Parathyroid adenoma (tissue), 2 donors: ENCODE measurements around the gene CDAN1.

Source experiments
- H2AFZ ChIP-seq: fragments of 300-600 bp; sonication (generic); one replicate; pipeline ENCODE4 v1.7.0; 2017; ENCODE audit warnings: antibody characterized with exemption, mild to moderate bottlenecking
- H3K27ac ChIP-seq: fragments of 300-600 bp; sonication (generic); one replicate; pipeline ENCODE4 v1.7.0; 2017
- H3K27me3 ChIP-seq: fragments of 300-600 bp; sonication (generic); one replicate; pipeline ENCODE4 v1.7.0; 2017; ENCODE audit warnings: low read length; ENCODE audit not compliant: control insufficient read depth, insufficient read depth
- H3K36me3 ChIP-seq: fragments of 300-600 bp; sonication (generic); one replicate; pipeline ENCODE4 v1.7.0; 2017; ENCODE audit warnings: low read length; ENCODE audit not compliant: control insufficient read depth, insufficient read depth
- H3K4me1 ChIP-seq: fragments of 300-600 bp; sonication (generic); one replicate; pipeline ENCODE4 v1.7.0; 2017; ENCODE audit warnings: control low read depth
- H3K4me2 ChIP-seq: fragments of 300-600 bp; sonication (generic); one replicate; pipeline ENCODE4 v1.7.0; 2017; ENCODE audit warnings: low read length
- H3K4me3 ChIP-seq: fragments of 300-600 bp; sonication (generic); one replicate; pipeline ENCODE4 v1.7.0; 2017; ENCODE audit warnings: low read depth, low read length
- H3K79me2 ChIP-seq: fragments of 300-600 bp; sonication (generic); one replicate; pipeline ENCODE4 v1.7.0; 2017; ENCODE audit warnings: control low read depth
- H3K9ac ChIP-seq: fragments of 300-600 bp; sonication (generic); one replicate; pipeline ENCODE4 v1.7.0; 2017; ENCODE audit warnings: mild to moderate bottlenecking
- H3K9me3 ChIP-seq: fragments of 300-600 bp; sonication (generic); one replicate; pipeline ENCODE4 v1.7.0; 2017; ENCODE audit warnings: low read length; ENCODE audit not compliant: control insufficient read depth
- CTCF ChIP-seq: fragments of 300-600 bp; sonication (generic); IDR thresholded peaks from one replicate; pipeline ENCODE4 v1.7.0; 2017; ENCODE audit warnings: antibody characterized with exemption, mild to moderate bottlenecking
- donor health status: primary hyperparathyroidism.

Gene CDAN1

GRCh38 chr15:42727750-42728381 lies 9.1 kb downstream of the CDAN1 start:
- Histone ChIP-seq H3K4me3 (no peak overlapping the region), H3K9ac (no peak overlapping the region), H3K4me2 (no peak overlapping the region), H3K27me3 (no peaks in the 10 kb centered on the region), H3K36me3 (no peaks in the 10 kb centered on the region), H3K4me1 (no peaks in the 10 kb centered on the region), H3K79me2 (no peaks in the 10 kb centered on the region), H3K9me3 (no peaks in the 10 kb centered on the region), H2AFZ (no peak overlapping the region), H3K27ac (no peak overlapping the region)
- TF ChIP-seq CTCF = no peak

GRCh38 chr15:42726114-42726513 lies 10.8 kb downstream of the CDAN1 start:
- Histone ChIP-seq H3K27ac (no peak overlapping the region), H3K4me1 (no peaks in the 10 kb centered on the region)

DNA sequence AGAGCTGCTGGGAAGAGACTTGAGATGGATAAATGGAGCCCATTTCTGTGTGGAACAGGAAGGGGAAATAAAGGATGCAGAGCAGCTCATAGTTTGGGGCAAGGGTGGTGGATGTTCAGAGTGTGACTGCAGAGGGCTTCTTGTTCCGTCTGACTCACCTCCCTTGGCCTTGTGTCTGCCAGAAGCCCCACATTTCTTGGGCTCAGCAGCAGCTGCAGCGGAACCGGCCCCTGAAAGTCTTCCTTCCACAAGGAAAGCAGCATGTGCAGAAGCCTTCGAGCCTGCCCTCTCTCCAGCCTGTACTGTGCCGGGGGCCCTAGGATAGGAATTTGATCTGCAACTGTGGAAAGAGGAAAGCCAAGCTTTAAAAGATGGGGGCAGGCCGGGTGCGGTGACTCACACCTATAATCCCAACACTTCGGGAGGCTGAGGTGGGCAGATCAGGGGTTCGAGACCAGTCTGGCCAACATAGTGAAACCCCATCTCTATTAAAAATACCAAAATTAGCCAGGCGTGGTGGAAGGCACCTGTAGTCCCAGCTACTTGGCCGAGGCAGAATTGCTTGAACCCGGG lies 11.5 kb downstream of the CDAN1 start:
- no peaks in the 10 kb centered on the region for H3K36me3 ChIP-seq
- no peak overlapping the region for H3K4me2 ChIP-seq
- no peak overlapping the region for H3K4me3 ChIP-seq
- no peak overlapping the region for H3K9ac ChIP-seq
- H3K9me3 ChIP-seq = no peaks in the 10 kb centered on the region
- no peak for TF ChIP-seq CTCF
- no peaks in the 10 kb centered on the region for H3K4me1 ChIP-seq
- no peak overlapping the region for H3K27ac ChIP-seq
- H2AFZ ChIP-seq = no peak overlapping the region
- no peaks in the 10 kb centered on the region for H3K79me2 ChIP-seq
- H3K27me3 ChIP-seq = no peaks in the 10 kb centered on the region

More at GRCh38 chr15:42726114-42726513, 10.8 kb downstream of the CDAN1 start:
- no peaks in the 10 kb centered on the region for H3K36me3 ChIP-seq
- TF ChIP-seq CTCF = no peak
- H3K9ac ChIP-seq = no peak overlapping the region
- no peaks in the 10 kb centered on the region for H3K27me3 ChIP-seq
- no peak overlapping the region for H2AFZ ChIP-seq
- H3K4me3 ChIP-seq = no peak overlapping the region
- no peak overlapping the region for H3K4me2 ChIP-seq
- H3K9me3 ChIP-seq = no peaks in the 10 kb centered on the region
- no peaks in the 10 kb centered on the region for H3K79me2 ChIP-seq

- no peak overlapping the region for H3K4me3 ChIP-seq
- no peak overlapping the region for H3K4me2 ChIP-seq
- H3K27ac ChIP-seq = no peak overlapping the region
- no peaks in the 10 kb centered on the region for H3K79me2 ChIP-seq
- no peak overlapping the region for H2AFZ ChIP-seq
- H3K4me1 ChIP-seq = no peaks in the 10 kb centered on the region
- no peaks in the 10 kb centered on the region for H3K9me3 ChIP-seq
- TF ChIP-seq CTCF = no peak
- no peak overlapping the region for H3K9ac ChIP-seq
- H3K27me3 ChIP-seq = no peaks in the 10 kb centered on the region
- no peaks in the 10 kb centered on the region for H3K36me3 ChIP-seq
Measured at GRCh38 chr15:42724276-42724675, 12.7 kb downstream of the CDAN1 start.

DNA sequence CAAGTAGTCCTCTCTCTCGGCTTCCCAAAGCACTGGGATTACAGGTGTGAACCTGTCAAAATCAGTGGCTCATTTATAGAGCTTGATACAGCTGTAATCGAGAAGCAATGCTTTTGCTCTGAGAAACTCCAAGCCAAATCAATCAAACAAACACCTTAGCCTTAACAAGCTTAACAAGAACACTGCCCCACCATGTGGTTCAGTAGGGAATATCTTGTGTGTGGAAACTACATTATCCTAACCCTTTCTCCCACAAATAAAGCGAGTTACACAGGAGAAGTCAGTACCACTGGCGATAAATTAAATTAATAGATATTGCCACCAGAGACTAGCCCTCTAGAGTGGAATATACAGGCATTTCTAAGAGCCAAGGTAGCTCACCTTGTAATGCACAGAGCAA lies 13.9 kb downstream of the CDAN1 start:
- Histone ChIP-seq H3K4me3 (no peak overlapping the region), H3K36me3 (no peaks in the 10 kb centered on the region), H3K4me2 (no peak overlapping the region), H3K79me2 (no peaks in the 10 kb centered on the region), H3K9ac (no peak overlapping the region), H3K27me3 (no peaks in the 10 kb centered on the region), H3K27ac (no peak overlapping the region), H3K4me1 (no peaks in the 10 kb centered on the region), H2AFZ (no peak overlapping the region), H3K9me3 (no peaks in the 10 kb centered on the region)
- TF ChIP-seq CTCF = no peak
